T-cell (primary cell): Measurements from ENCODE around the gene KSR1. TPM values are rescaled to one million over a fixed set of nuclear protein-coding genes. Genes with fewer than 3 reads are reported as not detected.
"Not testable (repeated sequence)": the region's sequence is repeated elsewhere in the genome, so short reads cannot be mapped to it uniquely, and the experiment has no call there.

Source experiments
- ATAC-seq, 4 experiments: fragments of 200-7000 bp in 3 of 4; fragments of 150-1000 bp in 1 of 4; cut with Tn5 transposase; replicated peaks in 1 of 4; 1 replicate in 3 of 4; 2 replicates in 1 of 4; pipeline ENCODE4 v1.10.0; 2021; ENCODE audit warnings: moderate library complexity in 3 of 4, mild to moderate bottlenecking in 2 of 4, moderate number of reproducible peaks in 1 of 4
- CTCF ChIA-PET, 2 donors: fragments of 300-600 bp; sonication (Branson Sonifier 250); formaldehyde crosslinking; loops; one replicate each; lab custom pipeline; 2022; ENCODE audit warnings: antibody characterized with exemption in 2 of 2; lab: Charles Lee
- POLR2A ChIA-PET, 2 donors: fragments of 300-600 bp; sonication (Branson Sonifier 250); formaldehyde crosslinking; loops; one replicate each; lab custom pipeline; 2022; ENCODE audit warnings: antibody characterized with exemption in 2 of 2; lab: Charles Lee
- DNase-seq, 35 experiments: peaks; one replicate each; pipeline versions ENCODE4 v3.0.0 to v3.0.0-alpha.2; 2013 to 2023
- H3K27ac ChIP-seq: one replicate; pipeline ENCODE4 v1.5.1; 2013; ENCODE audit warnings: low read length
- H3K27me3 ChIP-seq, 2 experiments: replicated peaks in 1 of 2; 1 replicate in 1 of 2; 2 replicates in 1 of 2; pipeline versions ENCODE4 v1.6.1 to v1.7.0; 2013; ENCODE audit warnings: low read length in 1 of 2, mixed read lengths in 1 of 2; ENCODE audit not compliant: control insufficient read depth in 2 of 2, insufficient read depth in 2 of 2; ENCODE audit errors: extremely low read depth in 1 of 2
- H3K36me3 ChIP-seq, 2 donors: 1 replicate in 1 of 2; 2 replicates in 1 of 2; pipeline versions ENCODE4 v1.6.1 to v1.7.0; 2013; ENCODE audit warnings: low read length in 1 of 2; ENCODE audit not compliant: control insufficient read depth in 2 of 2, insufficient read depth in 1 of 2; ENCODE audit errors: extremely low read depth in 1 of 2
- H3K4me1 ChIP-seq, 2 experiments: 1 replicate in 1 of 2; 2 replicates in 1 of 2; pipeline versions ENCODE4 v1.6.1 to v1.7.0; 2013; ENCODE audit warnings: low read length in 2 of 2, mixed read lengths in 1 of 2; ENCODE audit not compliant: insufficient read depth in 2 of 2, control insufficient read depth in 1 of 2; ENCODE audit errors: extremely low read depth in 1 of 2
- H3K4me3 ChIP-seq, 2 donors: 1 replicate in 1 of 2; 2 replicates in 1 of 2; pipeline versions ENCODE4 v1.5.1 to v1.7.0; 2013; ENCODE audit warnings: mild to moderate bottlenecking in 2 of 2, low read length in 1 of 2, moderate library complexity in 1 of 2; ENCODE audit not compliant: control insufficient read depth in 1 of 2; ENCODE audit errors: extremely low read depth in 1 of 2
- H3K9me3 ChIP-seq: 2 replicates; pipeline ENCODE4 v1.7.0; 2013
- H3K27ac Mint-ChIP-seq, 2 donors: one replicate each; pipeline ENCODE4 v1.8.0; 2020 to 2021; ENCODE audit warnings: mild to moderate bottlenecking in 2 of 2, mixed read lengths in 2 of 2
- H3K27me3 Mint-ChIP-seq, 2 donors: one replicate each; pipeline ENCODE4 v1.8.0; 2021 to 2022; ENCODE audit warnings: mixed read lengths in 2 of 2
- H3K36me3 Mint-ChIP-seq: one replicate; pipeline ENCODE4 v1.8.0; 2021; ENCODE audit warnings: mixed read lengths
- H3K4me1 Mint-ChIP-seq, 3 donors: one replicate each; pipeline ENCODE4 v1.8.0; 2020 to 2022; ENCODE audit warnings: mixed read lengths in 3 of 3, mild to moderate bottlenecking in 1 of 3
- H3K4me3 Mint-ChIP-seq, 3 donors: one replicate each; pipeline ENCODE4 v1.8.0; 2020 to 2022; ENCODE audit warnings: mild to moderate bottlenecking in 3 of 3, mixed read lengths in 3 of 3, moderate library complexity in 3 of 3
- H3K9me3 Mint-ChIP-seq, 3 donors: one replicate each; pipeline ENCODE4 v1.8.0; 2020 to 2022; ENCODE audit warnings: mixed read lengths in 3 of 3
- WGBS: methylation state at CpG from one replicate; pipeline ENCODE4 v1.1.5; 2013; ENCODE audit warnings: missing lambda C conversion rate; ENCODE audit not compliant: insufficient coverage; 5-methylcytosine and 5-hydroxymethylcytosine counted together
- total RNA-seq, 35 experiments: library from RNA in 6 of 35; stranded (reverse) in 6 of 35; fragments of 120-200 nt in 1 of 35; gene quantifications; one replicate each; pipeline versions ENCODE4 v1.2.1 to v1.2.4 and lab custom pipeline; 2013 to 2026

KSR1 gene
- total RNA-seq (10 to 100 TPM; 26.8 to 35.8 (median 27.6) TPM), total RNA-seq (lab: John Stamatoyannopoulos, UW) (21.1 to 120 (median 31.4) reads per million in 29 experiments)
- 15.5 TPM for total RNA-seq (2013)

DNA sequence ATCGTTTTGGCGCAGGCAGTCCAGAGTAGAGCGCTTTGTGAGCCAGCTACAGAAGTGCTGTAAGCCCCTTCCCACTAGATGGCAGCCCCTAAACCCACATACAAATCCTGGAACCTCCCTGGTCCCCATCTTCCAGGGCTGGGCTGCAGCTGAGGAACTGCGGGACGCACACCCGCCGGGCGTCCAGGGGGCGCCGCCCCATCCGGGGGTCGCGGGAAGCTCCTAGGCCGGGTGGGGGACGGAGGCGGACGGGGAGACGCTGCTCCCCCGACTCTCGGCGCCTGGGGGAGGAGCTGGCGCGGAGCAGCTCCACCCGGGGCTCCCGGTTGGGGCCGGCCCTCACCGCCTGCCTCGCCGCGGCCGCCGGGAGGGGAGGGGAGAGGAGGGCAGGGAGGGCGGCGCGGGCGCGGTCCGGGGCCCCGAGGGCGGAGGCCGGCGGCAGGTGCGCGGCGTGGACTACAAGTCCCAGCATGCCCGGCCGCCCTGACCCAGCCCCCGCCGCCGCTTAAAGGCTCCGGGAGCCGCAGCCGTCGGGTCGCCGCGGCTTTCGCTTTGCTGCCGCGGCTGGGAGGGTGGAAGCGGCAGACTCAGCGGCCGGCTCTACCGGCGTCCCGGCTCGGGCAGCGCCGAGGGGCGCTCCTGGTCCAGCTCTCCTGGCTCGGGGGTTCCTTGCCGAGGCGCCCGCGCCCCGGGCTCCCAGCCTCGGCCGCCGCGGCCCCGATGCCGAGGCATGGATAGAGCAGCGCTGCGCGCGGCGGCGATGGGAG is at the start of gene KSR1:
Gene KSR1 (plus strand): TSS at position 535 of the 767 bp plus-strand sequence. CDS start 196 bp downstream, at position 731.
- Mint-ChIP-seq H3K4me1 (peaks cover 17 to 31% (median 23%) of the 10 kb centered on the region in 3 donors), H3K4me3 (peak within 1 kb of the TSS; percentile 81 to 95 (median 91)), H3K36me3 (no peaks in the 10 kb centered on the region), H3K27me3 (no peaks in the 10 kb centered on the region), H3K9me3 (no peaks in the 10 kb centered on the region), H3K27ac (peak within 1 kb of the TSS; percentile 49 to 83)
- WGBS = under 1% methylated on average over 77 of the region's 88 CpGs
- CTCF ChIA-PET = interaction anchor here (0.6 to 2.7 kb wide), 14 partner anchors 9 to 438 kb away, joined by 3 to 16 read pairs (median 3); no protein-coding TSS in a partner anchor
- Histone ChIP-seq H3K27ac (peak within 1 kb of the TSS; percentile 47), H3K4me3 (peak within 1 kb of the TSS; percentile 60 to 74), H3K27me3 (peaks cover 0 to 2% of the 10 kb centered on the region in 2 experiments), H3K9me3 (no peaks in the 10 kb centered on the region), H3K36me3 (no peaks in the 10 kb centered on the region), H3K4me1 (peaks cover 0 to 25% of the 10 kb centered on the region in 2 experiments)
- DNase-seq (peak; percentile 59 to 88 (median 72)), ATAC-seq (peak; percentile 93 to 96 (median 94))
- POLR2A ChIA-PET = interaction anchor here in 1 of 2 donors (0.5 kb wide), 1 partner anchor 155 kb away, joined by 5 read pairs; no protein-coding TSS in a partner anchor

DNA sequence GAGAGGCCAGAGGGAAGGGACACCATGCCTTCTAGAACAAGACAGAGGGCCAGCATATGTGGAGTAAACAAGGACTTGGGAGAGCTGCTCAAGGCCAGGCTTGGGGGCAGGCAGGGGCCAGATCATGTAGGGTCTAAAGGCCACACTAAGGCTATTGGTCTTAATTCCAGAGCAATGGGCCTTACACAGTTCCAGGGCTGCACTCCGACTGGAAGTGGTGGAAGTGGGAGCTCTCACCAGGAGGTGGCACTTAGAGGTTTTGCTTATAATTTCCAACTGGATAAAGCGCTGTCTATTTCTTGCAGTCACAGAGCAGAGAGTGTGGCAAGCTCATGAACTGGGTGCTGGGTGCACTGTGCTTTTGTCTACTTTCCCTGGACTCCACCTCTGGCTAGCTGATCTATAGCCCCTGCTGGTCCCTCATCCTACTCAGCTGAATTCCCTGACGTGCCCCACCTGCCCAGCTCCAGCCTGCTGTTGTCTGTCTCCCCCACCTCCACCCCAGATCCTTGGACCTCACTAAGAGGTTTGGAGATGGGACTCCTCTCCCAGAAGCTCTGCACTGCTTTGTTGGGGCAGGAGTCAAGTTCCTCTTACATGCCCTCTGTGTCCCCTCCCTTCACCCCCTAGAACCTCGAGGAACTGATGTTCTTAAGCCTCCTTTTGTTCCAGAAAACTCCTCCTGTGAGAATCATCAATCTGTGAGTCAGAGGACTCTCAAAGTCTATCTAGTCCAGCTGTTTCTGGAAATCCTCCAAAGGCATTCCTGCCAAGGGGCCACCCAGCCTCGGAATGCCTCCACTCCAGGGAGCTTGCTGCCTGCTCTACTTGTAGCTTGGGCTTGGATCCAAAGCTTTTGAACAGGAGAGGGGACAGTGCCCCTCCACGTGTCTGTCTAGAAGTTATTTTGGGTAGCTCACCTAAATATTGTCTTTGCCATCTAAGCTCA is 48.1 kb upstream of the KSR1 start:
- Mint-ChIP-seq H3K27ac (no peak overlapping the region), H3K9me3 (no peaks in the 10 kb centered on the region), H3K4me3 (no peak overlapping the region), H3K4me1 (no peaks in the 10 kb centered on the region), H3K36me3 (no peaks in the 10 kb centered on the region), H3K27me3 (peaks cover 1 to 13% of the 10 kb centered on the region in 2 donors)
- H3K27me3 ChIP-seq = peaks cover 0 to 4% of the 10 kb centered on the region in 2 experiments
- ChIA-PET CTCF (interaction anchor here (0.6 to 0.9 kb wide), 3 partner anchors 172 to 205 kb away, joined by 3 to 4 read pairs (median 3); no protein-coding TSS in a partner anchor), POLR2A (no interaction called here)
- H3K4me3 ChIP-seq = no peak overlapping the region
- no peaks in the 10 kb centered on the region for H3K36me3 ChIP-seq
- 72% methylated on average over 4 of the region's 6 CpGs for WGBS
- H3K9me3 ChIP-seq = no peaks in the 10 kb centered on the region
- H3K27ac ChIP-seq = no peak overlapping the region
- ATAC-seq = no peak
- H3K4me1 ChIP-seq = no peaks in the 10 kb centered on the region
- DNase-seq = no peak

DNA sequence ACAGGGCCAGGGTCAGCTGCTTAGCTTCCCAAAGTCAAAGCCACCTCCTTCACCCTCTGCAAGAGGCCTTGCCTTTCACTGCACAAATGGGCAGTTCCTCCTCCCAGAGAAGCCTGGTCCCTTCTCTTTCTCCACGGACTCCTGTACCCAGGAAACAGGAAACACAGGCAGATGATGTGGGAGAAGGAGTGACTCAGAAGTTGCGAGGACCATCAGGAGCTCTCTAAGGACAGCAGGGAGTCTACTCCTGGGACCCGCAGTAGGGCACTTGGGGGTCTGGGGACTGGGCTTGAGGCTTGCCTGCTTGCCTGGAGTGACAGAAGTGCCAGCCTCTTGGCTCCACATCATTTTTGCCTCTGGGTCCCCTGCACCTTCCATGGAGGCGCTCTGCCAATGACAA is 47.4 kb upstream of the KSR1 start:
- no peak for DNase-seq
- Histone ChIP-seq H3K9me3 (no peaks in the 10 kb centered on the region), H3K4me1 (no peaks in the 10 kb centered on the region), H3K4me3 (no peak overlapping the region), H3K27me3 (peaks cover 0 to 4% of the 10 kb centered on the region in 2 experiments), H3K36me3 (no peaks in the 10 kb centered on the region), H3K27ac (no peak overlapping the region)
- WGBS = 100% methylated on average over 2 of the region's 4 CpGs
- H3K9me3 Mint-ChIP-seq = no peaks in the 10 kb centered on the region
- POLR2A ChIA-PET = no interaction called here
- H3K4me1 Mint-ChIP-seq = no peaks in the 10 kb centered on the region
- H3K27me3 Mint-ChIP-seq = peaks cover 1 to 10% of the 10 kb centered on the region in 2 donors
- CTCF ChIA-PET = interaction anchor here in 1 of 2 donors (0.8 kb wide), 1 partner anchor 172 kb away, joined by 4 read pairs; no protein-coding TSS in a partner anchor
- H3K4me3 Mint-ChIP-seq = no peak overlapping the region
- H3K36me3 Mint-ChIP-seq = no peaks in the 10 kb centered on the region
- H3K27ac Mint-ChIP-seq = no peak overlapping the region
- no peak for ATAC-seq

DNA sequence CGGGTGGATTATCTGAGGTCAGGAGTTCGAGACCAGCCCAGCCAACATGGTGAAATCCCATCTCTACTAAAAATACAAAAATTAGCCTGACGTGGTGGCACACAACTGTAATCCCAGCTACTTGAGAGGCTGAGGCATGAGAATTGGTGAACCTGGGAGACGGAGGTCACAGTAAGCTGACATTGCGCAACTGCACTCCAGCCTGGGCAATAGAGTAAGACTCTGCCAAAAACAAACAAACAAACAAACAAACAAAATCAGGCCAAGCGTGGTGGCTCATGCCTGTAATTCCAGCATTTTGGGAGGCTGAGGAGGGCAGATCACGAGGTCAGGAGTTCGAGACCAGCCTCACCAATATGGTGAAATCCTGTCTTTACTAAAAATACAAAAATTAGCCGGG is 44.1 kb upstream of the KSR1 start:
- POLR2A ChIA-PET, H3K9me3 Mint-ChIP-seq, H3K27ac Mint-ChIP-seq: not testable (repeated sequence)

GRCh38 chr17:27413315-27413714 is 42.9 kb upstream of the KSR1 start:
- DNase-seq = no peak
- ATAC-seq = no peak
- POLR2A ChIA-PET = no interaction called here
- Histone ChIP-seq H3K27ac (no peak overlapping the region), H3K4me3 (no peak overlapping the region), H3K4me1 (no peaks in the 10 kb centered on the region), H3K9me3 (no peaks in the 10 kb centered on the region), H3K36me3 (no peaks in the 10 kb centered on the region), H3K27me3 (peaks cover 0 to 4% of the 10 kb centered on the region in 2 experiments)
- Mint-ChIP-seq H3K4me1 (no peaks in the 10 kb centered on the region), H3K27me3 (peaks cover 1 to 9% of the 10 kb centered on the region in 2 donors), H3K27ac (no peak overlapping the region), H3K9me3 (no peaks in the 10 kb centered on the region), H3K4me3 (no peak overlapping the region), H3K36me3 (no peaks in the 10 kb centered on the region)
- CTCF ChIA-PET = interaction anchor here in 1 of 2 donors (1.1 kb wide), 1 partner anchor 30 kb away, joined by 9 read pairs; no protein-coding TSS in a partner anchor
- WGBS = 31% methylated on average over 2 of the region's 2 CpGs

More for the DNA sequence above, 44.1 kb upstream of the KSR1 start:
- not testable (repeated sequence) for H3K4me3 ChIP-seq, H3K4me1 Mint-ChIP-seq, H3K27me3 ChIP-seq, H3K4me1 ChIP-seq, H3K9me3 ChIP-seq, H3K36me3 Mint-ChIP-seq, H3K36me3 ChIP-seq, ATAC-seq, DNase-seq, H3K4me3 Mint-ChIP-seq, H3K27ac ChIP-seq
- peaks cover 1 to 10% of the 10 kb centered on the region in 2 donors for H3K27me3 Mint-ChIP-seq
- WGBS = 83% methylated on average over 1 of the region's 9 CpGs
- CTCF ChIA-PET = interaction anchor here (1.1 to 1.2 kb wide), 2 partner anchors 29 to 187 kb away, joined by 3 to 9 read pairs; no protein-coding TSS in a partner anchor

DNA sequence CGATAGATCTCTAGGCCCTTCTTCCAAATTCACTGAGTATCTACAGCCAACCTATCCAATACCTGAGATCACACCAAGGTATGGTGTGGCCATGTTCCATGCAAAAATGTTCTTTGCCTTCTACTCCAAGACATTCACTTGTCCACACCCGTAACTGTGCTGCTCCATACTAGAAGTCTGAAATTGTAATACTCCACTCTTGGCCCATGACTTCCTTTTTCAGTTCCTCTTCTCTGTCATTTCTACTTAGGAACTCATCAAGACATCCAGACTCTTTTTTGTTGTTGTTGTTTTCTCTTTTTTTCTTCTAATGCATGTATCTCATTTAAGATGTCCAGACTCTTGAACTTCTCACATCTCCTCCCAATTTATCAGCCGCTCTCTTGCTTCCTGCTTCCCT is 42.5 kb upstream of the KSR1 start:
- no peak overlapping the region for H3K4me3 ChIP-seq
- peaks cover 1 to 5% of the 10 kb centered on the region in 2 donors for H3K27me3 Mint-ChIP-seq
- ATAC-seq = no peak

More for the DNA sequence above, 42.5 kb upstream of the KSR1 start:
- no peaks in the 10 kb centered on the region for H3K9me3 ChIP-seq
- no peaks in the 10 kb centered on the region for H3K36me3 Mint-ChIP-seq
- H3K4me1 Mint-ChIP-seq = no peaks in the 10 kb centered on the region
- no peak for DNase-seq
- no peak overlapping the region for H3K27ac Mint-ChIP-seq
- no peak overlapping the region for H3K27ac ChIP-seq
- CTCF ChIA-PET = no interaction called here
- peaks cover 0 to 3% of the 10 kb centered on the region in 2 experiments for H3K27me3 ChIP-seq
- POLR2A ChIA-PET = no interaction called here
- WGBS = 88% methylated on average over 2 of the region's 3 CpGs
- H3K4me1 ChIP-seq = no peaks in the 10 kb centered on the region
- no peaks in the 10 kb centered on the region for H3K36me3 ChIP-seq
- no peak overlapping the region for H3K4me3 Mint-ChIP-seq
- H3K9me3 Mint-ChIP-seq = no peaks in the 10 kb centered on the region
